ENCODE measurements around the gene PALM3.

The PALM3 gene

DNA sequence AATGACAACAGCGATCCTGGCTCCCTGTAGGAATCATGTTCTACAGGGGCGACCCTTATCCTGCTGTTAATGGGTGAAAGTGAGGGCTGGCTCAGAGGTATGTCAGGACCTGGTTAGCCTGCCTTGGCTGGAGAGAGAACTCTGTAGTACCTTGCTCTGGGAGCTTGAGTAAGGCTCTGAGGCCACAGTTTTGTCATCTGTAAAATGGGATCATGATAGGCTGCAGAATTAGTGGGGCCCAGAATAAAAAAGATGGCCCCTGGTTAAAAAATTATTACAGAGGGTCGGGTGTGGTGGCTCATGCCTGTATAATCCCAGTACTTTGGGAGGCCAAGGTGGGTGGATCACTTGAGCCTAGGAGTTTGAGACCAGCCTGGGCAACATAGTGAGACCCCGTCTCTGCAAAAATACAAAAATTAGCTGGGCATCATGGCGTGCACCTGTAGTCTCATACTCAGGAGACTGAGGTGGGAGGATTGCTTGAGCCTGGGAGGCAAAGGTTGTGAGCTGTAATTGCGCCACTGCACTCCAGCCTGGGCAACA lies 39.2 kb upstream of the PALM3 start:
- Histone ChIP-seq H3K27ac (ENCODE audit: low read depth in 2 of 2, low read length in 2 of 2) (no peak overlapping the region), H3K36me3 (ENCODE audit: control insufficient read depth in 2 of 2, insufficient read depth in 2 of 2, low read length in 2 of 2) (peaks cover 38 to 41% of the 10 kb centered on the region in 2 donors), H3K27me3 (ENCODE audit: control insufficient read depth in 2 of 2, insufficient read depth in 2 of 2, low read length in 2 of 2) (no peaks in the 10 kb centered on the region), H3K4me3 (ENCODE audit: low read length in 2 of 2) (no peak overlapping the region), H3K9me3 (ENCODE audit: control insufficient read depth in 2 of 2, low read length in 2 of 2) (no peaks in the 10 kb centered on the region), H3K4me1 (ENCODE audit: control insufficient read depth in 2 of 2, insufficient read depth in 2 of 2, low read length in 2 of 2) (peaks cover 0 to 7% of the 10 kb centered on the region in 2 donors), H3K9ac (ENCODE audit: low read depth in 1 of 2, low read length in 2 of 2) (no peak overlapping the region)

DNA sequence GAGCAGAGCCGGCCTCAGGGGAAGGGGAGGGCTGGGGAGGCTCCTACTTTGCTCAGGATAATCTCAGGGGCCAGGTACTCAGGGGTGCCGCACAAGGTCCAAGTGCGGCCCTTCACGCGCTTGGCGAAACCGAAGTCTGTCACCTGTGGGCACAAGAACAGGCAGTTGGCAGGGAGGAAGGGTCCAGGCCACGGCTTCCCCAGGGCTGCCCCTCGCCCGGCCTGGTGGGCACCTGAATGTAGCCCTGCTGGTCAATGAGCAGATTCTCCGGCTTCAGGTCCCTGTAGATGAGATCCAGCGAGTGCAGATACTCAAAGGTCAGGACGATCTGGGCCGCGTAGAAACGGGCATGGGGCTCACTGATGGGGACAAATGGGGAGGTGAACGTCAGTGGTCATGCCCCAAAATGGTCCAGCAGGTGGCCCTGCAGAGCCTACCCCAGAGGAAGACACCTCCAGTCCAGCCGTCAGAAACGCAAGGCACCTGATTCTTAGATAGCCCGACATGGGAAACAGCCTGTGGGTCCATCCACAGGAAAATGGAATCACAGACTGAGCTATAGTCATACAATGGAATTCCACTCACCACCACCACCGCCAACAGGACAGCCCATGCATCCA lies 35.8 kb upstream of the PALM3 start:
- H3K36me3 ChIP-seq (ENCODE audit: control insufficient read depth in 2 of 2, insufficient read depth in 2 of 2, low read length in 2 of 2), result peaks cover 30 to 33% of the 10 kb centered on the region in 2 donors
- peaks cover 0 to 4% of the 10 kb centered on the region in 2 donors for H3K9me3 ChIP-seq (ENCODE audit: control insufficient read depth in 2 of 2, low read length in 2 of 2)
- no peaks in the 10 kb centered on the region for H3K4me1 ChIP-seq (ENCODE audit: control insufficient read depth in 2 of 2, insufficient read depth in 2 of 2, low read length in 2 of 2)
- H3K27ac ChIP-seq (ENCODE audit: low read depth in 2 of 2, low read length in 2 of 2), result no peak overlapping the region
- no peaks in the 10 kb centered on the region for H3K27me3 ChIP-seq (ENCODE audit: control insufficient read depth in 2 of 2, insufficient read depth in 2 of 2, low read length in 2 of 2)
- no peak overlapping the region for H3K4me3 ChIP-seq (ENCODE audit: low read length in 2 of 2)
- no peak overlapping the region for H3K9ac ChIP-seq (ENCODE audit: low read depth in 1 of 2, low read length in 2 of 2)

DNA sequence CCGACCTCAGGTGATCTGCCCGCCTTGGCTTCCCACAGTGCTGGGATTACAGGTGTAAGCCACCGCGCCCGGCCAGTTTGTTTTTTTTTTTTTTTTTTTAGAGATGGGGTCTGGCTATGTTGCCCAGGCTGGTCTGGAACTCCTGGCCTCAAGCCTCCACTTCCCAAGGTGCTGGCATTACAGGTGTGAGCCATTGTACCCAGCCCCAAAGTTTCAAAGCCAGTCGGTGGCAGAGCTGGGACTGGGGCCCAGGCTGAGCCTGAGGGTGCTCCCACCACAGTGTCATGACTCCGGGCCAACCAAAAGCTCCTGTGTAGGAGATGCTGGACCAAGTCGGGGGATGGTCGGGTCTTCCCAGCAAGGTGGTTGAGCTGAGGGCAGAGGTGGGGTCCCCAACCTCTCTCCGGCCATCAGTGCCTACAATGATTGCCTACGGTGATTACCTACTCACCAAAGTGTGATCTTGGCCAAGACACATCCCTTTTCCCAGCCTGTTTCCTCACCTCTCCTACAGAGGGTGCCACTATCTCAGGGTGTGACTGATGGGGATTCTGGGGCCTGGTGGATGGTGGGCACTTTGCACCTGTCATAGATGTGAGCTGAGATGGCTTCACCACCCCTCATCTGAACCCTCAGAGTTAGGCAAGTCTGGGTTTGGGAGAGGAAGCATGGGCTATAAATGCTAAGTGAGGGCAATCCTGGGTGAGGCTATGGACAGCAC lies 34.6 kb upstream of the PALM3 start:
- peaks cover 23 to 29% of the 10 kb centered on the region in 2 donors for H3K36me3 ChIP-seq (ENCODE audit: control insufficient read depth in 2 of 2, insufficient read depth in 2 of 2, low read length in 2 of 2)
- H3K4me3 ChIP-seq (ENCODE audit: low read length in 2 of 2), result no peak overlapping the region
- H3K27ac ChIP-seq (ENCODE audit: low read depth in 2 of 2, low read length in 2 of 2), result no peak overlapping the region
- peaks cover 0 to 4% of the 10 kb centered on the region in 2 donors for H3K9me3 ChIP-seq (ENCODE audit: control insufficient read depth in 2 of 2, low read length in 2 of 2)
- H3K27me3 ChIP-seq (ENCODE audit: control insufficient read depth in 2 of 2, insufficient read depth in 2 of 2, low read length in 2 of 2), result no peaks in the 10 kb centered on the region
- peaks cover 0 to 7% of the 10 kb centered on the region in 2 donors for H3K4me1 ChIP-seq (ENCODE audit: control insufficient read depth in 2 of 2, insufficient read depth in 2 of 2, low read length in 2 of 2)
- H3K9ac ChIP-seq (ENCODE audit: low read depth in 1 of 2, low read length in 2 of 2), result no peak overlapping the region

DNA sequence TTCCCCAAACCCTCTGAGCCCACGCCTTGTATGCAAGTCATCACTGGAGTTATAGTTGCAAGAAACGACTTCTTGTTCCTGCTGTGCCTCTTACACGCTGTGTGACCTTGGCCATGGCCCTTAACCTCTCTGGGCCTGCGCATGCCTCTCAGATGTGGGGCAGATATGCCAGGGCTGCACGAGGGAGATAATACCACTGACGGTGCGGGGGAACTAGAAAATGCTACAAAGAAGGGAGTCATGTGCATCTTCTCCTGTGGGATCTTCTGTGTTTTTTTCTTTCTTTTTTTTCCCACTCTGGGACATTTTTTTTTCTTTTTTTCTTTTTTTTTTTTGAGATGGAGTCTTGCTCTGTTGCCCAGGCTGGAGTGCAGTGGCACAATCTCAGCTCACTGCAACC lies 33.0 kb upstream of the PALM3 start:
- Histone ChIP-seq H3K27me3 (ENCODE audit: control insufficient read depth in 2 of 2, insufficient read depth in 2 of 2, low read length in 2 of 2) (no peaks in the 10 kb centered on the region), H3K4me1 (ENCODE audit: control insufficient read depth in 2 of 2, insufficient read depth in 2 of 2, low read length in 2 of 2) (peaks cover 0 to 7% of the 10 kb centered on the region in 2 donors), H3K4me3 (ENCODE audit: low read length in 2 of 2) (no peak overlapping the region), H3K9me3 (ENCODE audit: control insufficient read depth in 2 of 2, low read length in 2 of 2) (peaks cover 0 to 4% of the 10 kb centered on the region in 2 donors), H3K36me3 (ENCODE audit: control insufficient read depth in 2 of 2, insufficient read depth in 2 of 2, low read length in 2 of 2) (peaks cover 18 to 19% of the 10 kb centered on the region in 2 donors), H3K9ac (ENCODE audit: low read depth in 1 of 2, low read length in 2 of 2) (peak overlapping the region in 1 of 2 donors; percentile 2), H3K27ac (ENCODE audit: low read depth in 2 of 2, low read length in 2 of 2) (no peak overlapping the region)

DNA sequence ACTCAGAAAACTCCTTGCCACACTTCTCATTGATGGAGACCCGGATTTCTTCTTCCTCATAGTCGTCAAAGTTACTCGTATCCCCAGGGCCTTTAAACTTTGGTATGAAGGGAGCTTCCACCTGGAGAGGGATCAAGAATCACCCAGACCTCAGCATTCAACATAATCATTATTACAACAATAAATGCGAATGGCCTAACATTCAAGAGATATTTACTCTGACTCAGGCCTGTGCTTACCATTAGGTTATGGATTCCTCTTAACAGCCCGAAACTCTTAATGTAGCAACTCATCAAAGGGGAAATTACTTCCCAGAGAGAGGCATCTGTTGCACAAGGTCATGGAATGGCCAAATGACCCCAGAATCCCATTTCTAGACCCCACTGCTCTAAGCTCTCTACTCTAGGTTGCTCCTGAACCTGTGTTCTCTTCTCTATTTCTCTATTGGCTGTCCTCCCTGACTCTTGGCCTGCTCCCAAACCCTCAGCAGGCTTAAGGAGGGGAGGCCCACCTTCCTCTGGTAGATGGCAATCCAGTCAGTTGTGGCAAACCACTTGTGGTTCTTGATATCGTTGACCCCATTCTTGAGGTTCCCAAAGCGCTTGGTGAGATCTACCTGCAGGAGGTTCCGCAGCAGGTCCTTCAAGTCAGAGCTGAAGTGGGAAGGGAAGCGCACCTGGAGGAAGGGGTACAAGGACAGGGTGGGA lies 31.4 kb upstream of the PALM3 start:
- peaks cover 0 to 4% of the 10 kb centered on the region in 2 donors for H3K9me3 ChIP-seq (ENCODE audit: control insufficient read depth in 2 of 2, low read length in 2 of 2)
- H3K36me3 ChIP-seq (ENCODE audit: control insufficient read depth in 2 of 2, insufficient read depth in 2 of 2, low read length in 2 of 2), result peaks cover 23 to 24% of the 10 kb centered on the region in 2 donors
- no peak overlapping the region for H3K27ac ChIP-seq (ENCODE audit: low read depth in 2 of 2, low read length in 2 of 2)
- no peak overlapping the region for H3K9ac ChIP-seq (ENCODE audit: low read depth in 1 of 2, low read length in 2 of 2)
- H3K27me3 ChIP-seq (ENCODE audit: control insufficient read depth in 2 of 2, insufficient read depth in 2 of 2, low read length in 2 of 2), result no peaks in the 10 kb centered on the region
- no peak overlapping the region for H3K4me3 ChIP-seq (ENCODE audit: low read length in 2 of 2)
- peaks cover 5 to 7% of the 10 kb centered on the region in 2 donors for H3K4me1 ChIP-seq (ENCODE audit: control insufficient read depth in 2 of 2, insufficient read depth in 2 of 2, low read length in 2 of 2)

DNA sequence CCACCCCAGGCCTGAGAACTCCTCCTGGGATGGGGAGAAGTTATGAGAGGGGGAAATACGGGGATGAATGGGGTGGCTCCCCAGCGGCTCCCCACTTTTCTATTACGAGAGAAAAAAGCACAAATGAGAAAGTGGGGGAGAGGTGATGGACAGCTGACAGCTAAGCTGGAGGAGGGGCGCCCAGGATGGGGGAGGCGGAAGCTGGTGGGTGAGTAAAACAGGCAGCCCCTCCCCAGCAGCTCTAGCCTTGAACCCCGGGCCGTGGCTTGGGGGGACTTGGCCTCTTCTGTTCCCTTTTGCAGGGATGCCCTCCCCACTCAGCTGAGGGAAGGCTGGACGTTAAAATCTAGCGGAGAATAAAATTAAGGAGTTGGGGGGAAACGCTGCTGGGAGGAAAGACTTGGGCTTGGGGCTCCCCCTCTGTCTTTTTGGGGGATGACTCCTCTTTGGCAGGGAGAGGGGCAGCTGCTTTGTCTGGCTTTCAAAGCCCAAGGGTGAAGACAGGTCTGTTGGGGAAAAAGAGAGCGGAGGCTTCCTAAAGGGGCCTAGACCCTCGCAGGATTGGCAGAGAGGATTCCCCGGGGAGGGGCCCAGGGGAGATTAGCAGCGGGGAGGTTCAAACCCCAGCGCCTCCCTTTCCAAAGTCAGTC lies 30.1 kb upstream of the PALM3 start:
- peak overlapping the region; percentile 92 to 96 for H3K27ac ChIP-seq (ENCODE audit: low read depth in 2 of 2, low read length in 2 of 2)
- H3K4me1 ChIP-seq (ENCODE audit: control insufficient read depth in 2 of 2, insufficient read depth in 2 of 2, low read length in 2 of 2), result peaks cover 5 to 7% of the 10 kb centered on the region in 2 donors
- peaks cover 0 to 4% of the 10 kb centered on the region in 2 donors for H3K9me3 ChIP-seq (ENCODE audit: control insufficient read depth in 2 of 2, low read length in 2 of 2)
- no peaks in the 10 kb centered on the region for H3K27me3 ChIP-seq (ENCODE audit: control insufficient read depth in 2 of 2, insufficient read depth in 2 of 2, low read length in 2 of 2)
- peak overlapping the region; percentile 82 to 87 for H3K4me3 ChIP-seq (ENCODE audit: low read length in 2 of 2)
- peaks cover 12 to 16% of the 10 kb centered on the region in 2 donors for H3K36me3 ChIP-seq (ENCODE audit: control insufficient read depth in 2 of 2, insufficient read depth in 2 of 2, low read length in 2 of 2)
- H3K9ac ChIP-seq (ENCODE audit: low read depth in 1 of 2, low read length in 2 of 2), result peak overlapping the region; percentile 90 to 95

DNA sequence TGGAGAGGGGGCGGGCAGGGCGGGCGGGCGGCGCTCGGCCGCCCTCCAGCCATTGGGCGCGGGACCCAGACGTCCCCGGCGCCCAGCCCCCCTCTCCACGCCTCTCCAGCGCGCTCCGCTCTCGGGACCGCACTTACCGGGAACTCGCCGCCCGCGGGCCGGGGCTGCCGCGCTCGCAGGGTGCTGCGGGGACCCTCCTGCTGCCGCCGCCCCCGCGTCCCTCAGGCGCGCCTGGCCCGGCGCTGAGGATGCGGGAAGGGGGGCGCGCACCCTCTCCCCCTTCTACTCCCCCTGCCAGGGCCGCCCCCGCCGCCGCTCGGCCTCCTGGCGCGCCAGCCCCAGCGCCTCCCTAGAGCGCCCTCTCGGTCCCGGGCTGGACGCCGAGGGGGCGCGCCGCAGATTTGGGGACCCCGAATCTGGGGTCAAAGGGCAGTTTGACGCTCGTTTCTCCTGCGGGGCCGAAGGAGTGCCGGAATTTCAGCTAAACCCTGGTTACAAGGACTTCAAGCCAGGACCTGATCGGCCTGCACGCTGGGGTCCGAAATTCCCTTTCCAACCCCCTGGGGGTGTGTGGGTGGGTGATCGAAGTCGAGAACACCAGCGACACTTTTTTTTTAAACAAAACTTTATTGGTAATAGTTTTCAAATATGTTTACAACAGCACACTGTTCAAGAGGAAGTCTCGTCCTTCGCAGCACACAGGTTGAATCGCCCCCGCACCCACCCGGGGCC lies 29.4 kb upstream of the PALM3 start:
- Histone ChIP-seq H3K36me3 (ENCODE audit: control insufficient read depth in 2 of 2, insufficient read depth in 2 of 2, low read length in 2 of 2) (peaks cover 6 to 9% of the 10 kb centered on the region in 2 donors), H3K27me3 (ENCODE audit: control insufficient read depth in 2 of 2, insufficient read depth in 2 of 2, low read length in 2 of 2) (no peaks in the 10 kb centered on the region), H3K4me3 (ENCODE audit: low read length in 2 of 2) (peak overlapping the region; percentile 82 to 87), H3K9me3 (ENCODE audit: control insufficient read depth in 2 of 2, low read length in 2 of 2) (peaks cover 0 to 4% of the 10 kb centered on the region in 2 donors), H3K9ac (ENCODE audit: low read depth in 1 of 2, low read length in 2 of 2) (peak overlapping the region; percentile 90 to 95), H3K27ac (ENCODE audit: low read depth in 2 of 2, low read length in 2 of 2) (peak overlapping the region; percentile 92 to 96), H3K4me1 (ENCODE audit: control insufficient read depth in 2 of 2, insufficient read depth in 2 of 2, low read length in 2 of 2) (peaks cover 5 to 7% of the 10 kb centered on the region in 2 donors)

DNA sequence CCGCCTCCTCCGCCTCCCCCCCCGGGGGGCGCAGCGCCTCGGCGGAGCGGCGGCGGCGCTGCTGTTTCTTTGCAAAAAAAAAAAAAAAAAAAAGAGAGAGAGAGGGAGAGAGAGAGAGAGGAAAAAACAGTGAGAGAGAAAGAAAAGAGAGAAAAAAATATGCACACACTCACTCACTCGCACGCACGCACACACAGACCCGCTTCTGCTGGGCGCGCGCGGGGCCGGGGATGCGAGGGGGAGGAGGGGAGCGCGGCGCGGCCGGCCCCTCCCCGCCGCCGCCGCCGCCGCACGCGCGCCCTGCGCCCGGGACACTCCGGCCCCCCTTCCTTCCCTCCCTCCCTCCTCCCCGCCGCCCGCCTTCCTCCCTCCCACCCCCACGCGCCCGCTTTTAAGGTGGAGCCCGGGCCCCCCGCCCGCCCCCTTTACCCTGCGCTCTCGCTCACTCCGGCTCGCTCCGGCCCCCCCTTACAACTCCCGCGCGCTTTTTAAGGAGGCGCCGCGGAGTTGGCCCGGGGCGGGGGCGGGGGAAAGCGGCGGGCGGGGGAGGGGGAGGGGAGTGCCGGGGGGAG lies 28.7 kb upstream of the PALM3 start, which contains the start of gene SAMD1:
Gene SAMD1 (minus strand): TSS at position 243 of the 572 bp plus-strand sequence.
- Histone ChIP-seq H3K27ac (ENCODE audit: low read depth in 2 of 2, low read length in 2 of 2) (peak within 1 kb of the TSS; percentile 92 to 96), H3K4me1 (ENCODE audit: control insufficient read depth in 2 of 2, insufficient read depth in 2 of 2, low read length in 2 of 2) (peaks cover 5 to 7% of the 10 kb centered on the region in 2 donors), H3K36me3 (ENCODE audit: control insufficient read depth in 2 of 2, insufficient read depth in 2 of 2, low read length in 2 of 2) (peaks cover 6 to 8% of the 10 kb centered on the region in 2 donors), H3K9ac (ENCODE audit: low read depth in 1 of 2, low read length in 2 of 2) (peak within 1 kb of the TSS; percentile 90 to 95), H3K9me3 (ENCODE audit: control insufficient read depth in 2 of 2, low read length in 2 of 2) (peaks cover 0 to 4% of the 10 kb centered on the region in 2 donors), H3K4me3 (ENCODE audit: low read length in 2 of 2) (peak within 1 kb of the TSS; percentile 82 to 87), H3K27me3 (ENCODE audit: control insufficient read depth in 2 of 2, insufficient read depth in 2 of 2, low read length in 2 of 2) (no peaks in the 10 kb centered on the region)

All from mucosa of rectum (tissue), 2 donors.